HCT116 (cell line): ENCODE results near the gene FOXB1. TPM values are rescaled to one million over a fixed set of nuclear protein-coding genes. Genes with fewer than 3 reads are reported as not detected.

ENCODE experiments used
- ATAC-seq: fragments of 200-7000 bp; cut with Tn5 transposase; 2 replicates; pipeline ENCODE4 v1.9.1; 2020; ENCODE audit warnings: mild to moderate bottlenecking, moderate library complexity
- BruUV-seq: library from RNA; stranded (reverse); fragments of 400-500 nt; replicated peaks from 2 replicates; lab custom pipeline; 2021; lab: Mats Ljungman, UMichigan
- CTCF ChIA-PET: fragments of 300-600 bp; sonication (Branson Sonifier 250); formaldehyde crosslinking; loops from one replicate; lab custom pipeline; 2021; ENCODE audit warnings: antibody characterized with exemption; lab: Charles Lee
- POLR2A ChIA-PET: fragments of 300-600, 350-600 bp; sonication (Branson Sonifier 250); formaldehyde crosslinking; loops from one replicate; lab custom pipeline; 2021; ENCODE audit warnings: antibody characterized with exemption; lab: Charles Lee
- RAD21 ChIA-PET, 2 experiments: fragments of 300-600 bp; sonication (Branson Sonifier 250); formaldehyde crosslinking; loops; one replicate each; lab custom pipeline; 2023; ENCODE audit warnings: low total read pairs in 2 of 2; ENCODE audit not compliant: uncharacterized antibody in 2 of 2, unreplicated experiment in 2 of 2, low non-redundant PET in 1 of 2; lab: Charles Lee
- DNase-seq: peaks from one replicate; pipeline ENCODE4 v3.0.0-alpha.2; 2010; ENCODE audit warnings: low read depth, low spot score
- H2AFZ ChIP-seq: fragments of 200-600 bp; shearing (Covaris generic), sonication (generic); 2 replicates; pipeline ENCODE4 v1.6.1; 2017; ENCODE audit warnings: low read depth, mixed run types, mixed read lengths, antibody characterized with exemption, low read length; ENCODE audit not compliant: poor library complexity, severe bottlenecking
- H3K27ac ChIP-seq: 2 replicates; pipeline ENCODE4 v1.5.1; 2012; ENCODE audit warnings: low read depth, low read length
- H3K27me3 ChIP-seq: fragments of 200-600 bp; sonication (generic); 2 replicates; pipeline ENCODE4 v1.6.1; 2016; ENCODE audit warnings: mixed run types, low read length, mixed read lengths; ENCODE audit not compliant: insufficient read depth
- H3K36me3 ChIP-seq, 2 experiments: fragments of 200-500 bp in 1 of 2; fragments of 200-600 bp in 1 of 2; sonication (Bioruptor generic) in 1 of 2; sonication (generic) in 1 of 2; 2 replicates each; pipeline versions ENCODE4 v1.5.1 to v1.6.1; 2014 to 2016; ENCODE audit warnings: low read length in 2 of 2, inconsistent platforms in 1 of 2, mixed read lengths in 1 of 2, mixed run types in 1 of 2; ENCODE audit not compliant: insufficient read depth in 2 of 2, control insufficient read depth in 1 of 2
- H3K4me1 ChIP-seq, 2 experiments: fragments of 200-600 bp in 1 of 2; sonication (generic) in 1 of 2; 2 replicates each; pipeline versions ENCODE4 v1.5.1 to v1.6.1; 2012 to 2017; ENCODE audit warnings: low read length in 2 of 2, inconsistent platforms in 1 of 2, mild to moderate bottlenecking in 1 of 2, mixed read lengths in 1 of 2, mixed run types in 1 of 2, moderate library complexity in 1 of 2; ENCODE audit not compliant: insufficient read depth in 2 of 2, control insufficient read depth in 1 of 2
- H3K4me2 ChIP-seq: fragments of 200-600 bp; sonication (generic); 2 replicates; pipeline ENCODE4 v1.6.1; 2017; ENCODE audit warnings: mixed run types, low read length, mixed read lengths
- H3K4me3 ChIP-seq, 2 experiments: fragments of 200-600 bp in 1 of 2; sonication (generic) in 1 of 2; replicated peaks in 1 of 2; 2 replicates each; pipeline ENCODE4 v1.5.1; 2011 to 2016; ENCODE audit warnings: low read length in 2 of 2, control low read depth in 1 of 2, low read depth in 1 of 2, mild to moderate bottlenecking in 1 of 2, mixed read lengths in 1 of 2, mixed run types in 1 of 2
- H3K79me2 ChIP-seq: fragments of 200-600 bp; sonication (generic); 2 replicates; pipeline ENCODE4 v1.6.1; 2017; ENCODE audit warnings: mild to moderate bottlenecking, mixed run types, low read length, moderate library complexity, mixed read lengths; ENCODE audit not compliant: insufficient read depth
- H3K9ac ChIP-seq: fragments of 200-600 bp; sonication (generic); 2 replicates; pipeline ENCODE4 v1.6.1; 2016; ENCODE audit warnings: low read length, mixed read lengths
- H3K9me2 ChIP-seq: fragments of 200-600 bp; sonication (generic), shearing (Covaris generic); 2 replicates; pipeline ENCODE4 v1.6.1; 2017; ENCODE audit warnings: mixed run types, mild to moderate bottlenecking, moderate library complexity; ENCODE audit not compliant: insufficient read depth
- H3K9me3 ChIP-seq, 2 experiments: fragments of 200-500 bp in 1 of 2; fragments of 200-600 bp in 1 of 2; sonication (Bioruptor generic) in 1 of 2; sonication (generic) in 1 of 2; 2 replicates each; pipeline ENCODE4 v1.6.1; 2014 to 2017; ENCODE audit warnings: low read length in 2 of 2, mixed read lengths in 2 of 2, inconsistent platforms in 1 of 2, low read depth in 1 of 2, mild to moderate bottlenecking in 1 of 2, mixed run types in 1 of 2, moderate library complexity in 1 of 2; ENCODE audit not compliant: control insufficient read depth in 1 of 2, insufficient read depth in 1 of 2
- H4K20me1 ChIP-seq: fragments of 200-600 bp; sonication (generic), shearing (Covaris generic); 2 replicates; pipeline ENCODE4 v1.6.1; 2017; ENCODE audit warnings: mixed run types, mild to moderate bottlenecking, moderate library complexity; ENCODE audit not compliant: insufficient read depth
- CEBPB ChIP-seq: IDR thresholded peaks from 2 replicates; pipeline ENCODE4 v1.6.1; 2012; ENCODE audit warnings: low read depth
- FOSL1 ChIP-seq: IDR thresholded peaks from 2 replicates; pipeline ENCODE4 v1.6.1; 2012; ENCODE audit warnings: low read depth
- JUND ChIP-seq: IDR thresholded peaks from 2 replicates; pipeline ENCODE4 v1.6.1; 2012
- RAD21 ChIP-seq: IDR thresholded peaks from 2 replicates; pipeline ENCODE4 v1.6.1; 2012; ENCODE audit warnings: low read depth, mild to moderate bottlenecking
- SIN3A ChIP-seq: IDR thresholded peaks from 2 replicates; pipeline ENCODE4 v1.6.1; 2012; ENCODE audit warnings: low read depth
- SRF ChIP-seq: IDR thresholded peaks from 2 replicates; pipeline ENCODE4 v1.6.1; 2012; ENCODE audit warnings: low read depth
- TCF7L2 ChIP-seq: IDR thresholded peaks from 2 replicates; pipeline ENCODE4 v1.7.0; 2011; ENCODE audit warnings: borderline replicate concordance, inconsistent platforms; ENCODE audit not compliant: insufficient read depth, insufficient read length; ENCODE audit errors: extremely low read depth
- ZFX ChIP-seq: fragments of 450-650 bp; IDR thresholded peaks from 2 replicates; pipeline ENCODE4 v1.6.1; 2017
- ZNF274 ChIP-seq: fragments of 200-500 bp; sonication (Bioruptor generic); IDR thresholded peaks from 2 replicates; pipeline ENCODE4 v1.6.1; 2014; ENCODE audit warnings: mild to moderate bottlenecking, low read depth, low read length, inconsistent platforms
- intact Hi-C: fragments of 100-400 bp; cut with micrococcal nuclease; formaldehyde crosslinking; loops from 2 replicates; pipeline ENCODE4 v1.10.0; 2022
- total RNA-seq: library from RNA; stranded (reverse); gene quantifications from one replicate; pipeline ENCODE4 v1.2.1, GENCODE V29; 2021; ENCODE audit not compliant: unreplicated experiment
- TF ChIP-seq, protein P1 (sequence below): IDR thresholded peaks from 2 replicates; pipeline ENCODE4 v1.6.1; 2012; ENCODE audit warnings: low read depth
- TF ChIP-seq, protein P2 (sequence below): IDR thresholded peaks from 2 replicates; pipeline ENCODE4 v1.6.1; 2012
- TF ChIP-seq, protein P3 (sequence below), 3 experiments: fragments of 200-600 bp in 1 of 3; sonication (generic) in 1 of 3; IDR thresholded peaks in 2 of 3; conservative IDR thresholded peaks in 1 of 3; 2 replicates each; pipeline ENCODE4 v1.5.1; 2012 to 2017; ENCODE audit warnings: low read depth in 2 of 3, low read length in 2 of 3, antibody characterized with exemption in 1 of 3, borderline replicate concordance in 1 of 3, control low read depth in 1 of 3, mild to moderate bottlenecking in 1 of 3, mixed read lengths in 1 of 3, mixed run types in 1 of 3, moderate library complexity in 1 of 3; ENCODE audit not compliant: insufficient read depth in 1 of 3
- TF ChIP-seq, protein P4 (sequence below): IDR thresholded peaks from 2 replicates; pipeline ENCODE4 v1.6.1; 2011; ENCODE audit warnings: mild to moderate bottlenecking, low read length, moderate library complexity; ENCODE audit not compliant: insufficient replicate concordance; ENCODE audit errors: extremely low read depth

Gene FOXB1
- total RNA-seq, 1 experiment from 2014 or later = not detected

DNA sequence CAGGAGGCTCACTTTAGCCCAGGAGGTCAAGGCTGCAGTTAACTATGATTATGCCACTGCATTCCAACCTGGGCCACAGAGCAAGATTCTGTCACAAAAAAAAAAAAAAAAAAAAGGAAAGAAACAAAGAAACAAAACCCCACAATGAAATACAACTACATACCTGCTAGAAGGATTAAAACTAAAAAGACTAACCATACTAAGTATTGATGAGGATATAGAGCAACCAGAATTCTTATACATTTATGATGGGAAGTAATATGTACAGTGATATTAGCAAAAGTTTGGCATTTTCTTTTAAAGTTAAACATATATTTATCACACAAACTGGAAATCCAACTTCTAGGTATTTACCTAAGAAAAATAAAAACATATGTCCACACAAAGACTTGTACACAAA lies 40.2 kb upstream of the FOXB1 start:
- no peak for TF ChIP-seq JUND
- TF ChIP-seq FOSL1 = no peak
- TF ChIP-seq, protein P1, sequence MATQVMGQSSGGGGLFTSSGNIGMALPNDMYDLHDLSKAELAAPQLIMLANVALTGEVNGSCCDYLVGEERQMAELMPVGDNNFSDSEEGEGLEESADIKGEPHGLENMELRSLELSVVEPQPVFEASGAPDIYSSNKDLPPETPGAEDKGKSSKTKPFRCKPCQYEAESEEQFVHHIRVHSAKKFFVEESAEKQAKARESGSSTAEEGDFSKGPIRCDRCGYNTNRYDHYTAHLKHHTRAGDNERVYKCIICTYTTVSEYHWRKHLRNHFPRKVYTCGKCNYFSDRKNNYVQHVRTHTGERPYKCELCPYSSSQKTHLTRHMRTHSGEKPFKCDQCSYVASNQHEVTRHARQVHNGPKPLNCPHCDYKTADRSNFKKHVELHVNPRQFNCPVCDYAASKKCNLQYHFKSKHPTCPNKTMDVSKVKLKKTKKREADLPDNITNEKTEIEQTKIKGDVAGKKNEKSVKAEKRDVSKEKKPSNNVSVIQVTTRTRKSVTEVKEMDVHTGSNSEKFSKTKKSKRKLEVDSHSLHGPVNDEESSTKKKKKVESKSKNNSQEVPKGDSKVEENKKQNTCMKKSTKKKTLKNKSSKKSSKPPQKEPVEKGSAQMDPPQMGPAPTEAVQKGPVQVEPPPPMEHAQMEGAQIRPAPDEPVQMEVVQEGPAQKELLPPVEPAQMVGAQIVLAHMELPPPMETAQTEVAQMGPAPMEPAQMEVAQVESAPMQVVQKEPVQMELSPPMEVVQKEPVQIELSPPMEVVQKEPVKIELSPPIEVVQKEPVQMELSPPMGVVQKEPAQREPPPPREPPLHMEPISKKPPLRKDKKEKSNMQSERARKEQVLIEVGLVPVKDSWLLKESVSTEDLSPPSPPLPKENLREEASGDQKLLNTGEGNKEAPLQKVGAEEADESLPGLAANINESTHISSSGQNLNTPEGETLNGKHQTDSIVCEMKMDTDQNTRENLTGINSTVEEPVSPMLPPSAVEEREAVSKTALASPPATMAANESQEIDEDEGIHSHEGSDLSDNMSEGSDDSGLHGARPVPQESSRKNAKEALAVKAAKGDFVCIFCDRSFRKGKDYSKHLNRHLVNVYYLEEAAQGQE = no peak
- TF ChIP-seq, protein P2, sequence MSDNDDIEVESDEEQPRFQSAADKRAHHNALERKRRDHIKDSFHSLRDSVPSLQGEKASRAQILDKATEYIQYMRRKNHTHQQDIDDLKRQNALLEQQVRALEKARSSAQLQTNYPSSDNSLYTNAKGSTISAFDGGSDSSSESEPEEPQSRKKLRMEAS = no peak
- TF ChIP-seq ZFX = no peak
- TF ChIP-seq ZNF274 = no peak
- TF ChIP-seq SIN3A = no peak
- TF ChIP-seq RAD21 = no peak
- TF ChIP-seq SRF = no peak
- TF ChIP-seq CEBPB = no peak
- TF ChIP-seq, protein P3, sequence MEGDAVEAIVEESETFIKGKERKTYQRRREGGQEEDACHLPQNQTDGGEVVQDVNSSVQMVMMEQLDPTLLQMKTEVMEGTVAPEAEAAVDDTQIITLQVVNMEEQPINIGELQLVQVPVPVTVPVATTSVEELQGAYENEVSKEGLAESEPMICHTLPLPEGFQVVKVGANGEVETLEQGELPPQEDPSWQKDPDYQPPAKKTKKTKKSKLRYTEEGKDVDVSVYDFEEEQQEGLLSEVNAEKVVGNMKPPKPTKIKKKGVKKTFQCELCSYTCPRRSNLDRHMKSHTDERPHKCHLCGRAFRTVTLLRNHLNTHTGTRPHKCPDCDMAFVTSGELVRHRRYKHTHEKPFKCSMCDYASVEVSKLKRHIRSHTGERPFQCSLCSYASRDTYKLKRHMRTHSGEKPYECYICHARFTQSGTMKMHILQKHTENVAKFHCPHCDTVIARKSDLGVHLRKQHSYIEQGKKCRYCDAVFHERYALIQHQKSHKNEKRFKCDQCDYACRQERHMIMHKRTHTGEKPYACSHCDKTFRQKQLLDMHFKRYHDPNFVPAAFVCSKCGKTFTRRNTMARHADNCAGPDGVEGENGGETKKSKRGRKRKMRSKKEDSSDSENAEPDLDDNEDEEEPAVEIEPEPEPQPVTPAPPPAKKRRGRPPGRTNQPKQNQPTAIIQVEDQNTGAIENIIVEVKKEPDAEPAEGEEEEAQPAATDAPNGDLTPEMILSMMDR (IDR thresholded peaks at IDR 0.05 in 2 of 3, conservative IDR thresholded peaks at IDR 0.05 in 1 of 3; ENCODE audit: borderline replicate concordance in 1 of 3, insufficient read depth in 1 of 3, low read depth in 2 of 3, low read length in 2 of 3) = no peak
- no peak for TF ChIP-seq TCF7L2
- TF ChIP-seq, protein P4, sequence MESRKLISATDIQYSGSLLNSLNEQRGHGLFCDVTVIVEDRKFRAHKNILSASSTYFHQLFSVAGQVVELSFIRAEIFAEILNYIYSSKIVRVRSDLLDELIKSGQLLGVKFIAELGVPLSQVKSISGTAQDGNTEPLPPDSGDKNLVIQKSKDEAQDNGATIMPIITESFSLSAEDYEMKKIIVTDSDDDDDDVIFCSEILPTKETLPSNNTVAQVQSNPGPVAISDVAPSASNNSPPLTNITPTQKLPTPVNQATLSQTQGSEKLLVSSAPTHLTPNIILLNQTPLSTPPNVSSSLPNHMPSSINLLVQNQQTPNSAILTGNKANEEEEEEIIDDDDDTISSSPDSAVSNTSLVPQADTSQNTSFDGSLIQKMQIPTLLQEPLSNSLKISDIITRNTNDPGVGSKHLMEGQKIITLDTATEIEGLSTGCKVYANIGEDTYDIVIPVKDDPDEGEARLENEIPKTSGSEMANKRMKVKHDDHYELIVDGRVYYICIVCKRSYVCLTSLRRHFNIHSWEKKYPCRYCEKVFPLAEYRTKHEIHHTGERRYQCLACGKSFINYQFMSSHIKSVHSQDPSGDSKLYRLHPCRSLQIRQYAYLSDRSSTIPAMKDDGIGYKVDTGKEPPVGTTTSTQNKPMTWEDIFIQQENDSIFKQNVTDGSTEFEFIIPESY = no peak
- H3K4me1 ChIP-seq = no peaks in the 10 kb centered on the region
- DNase-seq = no peak
- no peaks in the 10 kb centered on the region for H3K79me2 ChIP-seq
- H3K4me2 ChIP-seq = no peak overlapping the region
- ChIA-PET CTCF (no interaction called here), POLR2A (no interaction called here), RAD21 (no interaction called here)
- ATAC-seq = no peak
- no peak overlapping the region for H3K27ac ChIP-seq
- H3K36me3 ChIP-seq = no peaks in the 10 kb centered on the region
- no peak overlapping the region for H2AFZ ChIP-seq
- H3K27me3 ChIP-seq = peaks cover 22% of the 10 kb centered on the region
- H3K4me3 ChIP-seq = no peak overlapping the region
- no peak overlapping the region for H3K9ac ChIP-seq
- no peaks in the 10 kb centered on the region for H3K9me2 ChIP-seq
- BruUV-seq = no TSS peak
- no peaks in the 10 kb centered on the region; a peak in 1 of 4 replicates for H3K9me3 ChIP-seq
- intact Hi-C loops = no loop called here
- H4K20me1 ChIP-seq = no peaks in the 10 kb centered on the region
